Fibroblast of skin of left quadriceps (primary cell): Measurements from ENCODE around the gene SPDYE16.
"Not testable (repeated sequence)": the region's sequence is repeated elsewhere in the genome, so short reads cannot be mapped to it uniquely, and the experiment has no call there.

Experiments
- DNase-seq, 2 experiments: peaks; one replicate each; pipeline ENCODE4 v3.0.0-alpha.2; 2013; ENCODE audit warnings: low read depth in 2 of 2

The SPDYE16 gene

GRCh38 chr7:76549025-76549854 lies 6.1 kb upstream of the SPDYE16 start:
- peak; percentile 66 to 68 for DNase-seq

- not testable (repeated sequence) for DNase-seq
Observed at GRCh38 chr7:76531643-76532042, 11.5 kb downstream of the SPDYE16 start.

GRCh38 chr7:76526183-76526582 lies 16.9 kb downstream of the SPDYE16 start:
- not testable (repeated sequence) for DNase-seq

GRCh38 chr7:76516932-76517331 lies 26.2 kb downstream of the SPDYE16 start:
- not testable (repeated sequence) for DNase-seq

- peak in 1 of 2 experiments; percentile 3 for DNase-seq
Observed at GRCh38 chr7:76515999-76516443, 27.1 kb downstream of the SPDYE16 start.

GRCh38 chr7:76514926-76515771 lies 27.9 kb downstream of the SPDYE16 start:
- no peak for DNase-seq

- no peak for DNase-seq
Observed at GRCh38 chr7:76513817-76514799, 29.0 kb downstream of the SPDYE16 start.

GRCh38 chr7:76512941-76513816 lies 29.9 kb downstream of the SPDYE16 start:
- no peak for DNase-seq

- not testable (repeated sequence) for DNase-seq
Observed at GRCh38 chr7:76511911-76512885, 30.9 kb downstream of the SPDYE16 start.

- not testable (repeated sequence) for DNase-seq
Observed at GRCh38 chr7:76511200-76511910, 31.7 kb downstream of the SPDYE16 start.

- DNase-seq = no peak
Observed at GRCh38 chr7:76509931-76510877, 32.9 kb downstream of the SPDYE16 start, which contains the start of gene UPK3B. TSS of gene UPK3B (plus strand) at chr7:76510552. CDS start at chr7:76510653, 101 bp downstream.

- DNase-seq = no peak
Observed at GRCh38 chr7:76507723-76508406, 35.2 kb downstream of the SPDYE16 start.

- not testable (repeated sequence) for DNase-seq
Observed at GRCh38 chr7:76506643-76507042, 36.5 kb downstream of the SPDYE16 start.

GRCh38 chr7:76506081-76506440 lies 37.0 kb downstream of the SPDYE16 start:
- no peak for DNase-seq

GRCh38 chr7:76505168-76506080 lies 37.7 kb downstream of the SPDYE16 start:
- no peak for DNase-seq
